Measurements from ENCODE around the gene PTBP3. TPM values are rescaled to one million over a fixed set of nuclear protein-coding genes. Genes with fewer than 3 reads are reported as not detected.
"Not testable (repeated sequence)": the region's sequence is repeated elsewhere in the genome, so short reads cannot be mapped to it uniquely, and the experiment has no call there.

The PTBP3 gene
- total RNA-seq, 1 experiment from 2014 or later: 141 TPM

GRCh38 chr9:112268413-112268812 lies 65.0 kb downstream of the PTBP3 start:
- ChIA-PET CTCF (interaction anchor here (0.7 kb wide), 1 partner anchor 168 kb away, joined by 6 read pairs; no protein-coding TSS in a partner anchor), POLR2A (ENCODE audit: unreplicated experiment) (no interaction called here)
- H3K4me3 ChIP-seq: no peak overlapping the region
- peaks cover 24% of the 10 kb centered on the region for H3K4me1 ChIP-seq (replicated peaks; ENCODE audit: insufficient read depth)
- no peak for TF ChIP-seq EZH2 (IDR thresholded peaks at IDR 0.05; ENCODE audit: low read depth)
- no peak for TF ChIP-seq CTCF (conservative IDR thresholded peaks at IDR 0.05)
- H4K20me1 ChIP-seq (ENCODE audit: insufficient read depth): no peaks in the 10 kb centered on the region
- BruUV-seq (replicated peaks): no TSS peak
- H3K36me3 ChIP-seq (ENCODE audit: low read depth): peaks cover 22% of the 10 kb centered on the region
- peaks cover 53% of the 10 kb centered on the region for H3K79me2 ChIP-seq (ENCODE audit: low read depth)
- H3K27ac ChIP-seq: no peak overlapping the region
- no peak overlapping the region for H2AFZ ChIP-seq
- peaks cover 27% of the 10 kb centered on the region; the same call in 1 of the 2 replicates for H3F3A ChIP-seq (ENCODE audit: insufficient read depth, low read depth)
- no peaks in the 10 kb centered on the region for H3K9me3 ChIP-seq (ENCODE audit: insufficient read depth, low read depth)
- intact Hi-C loops (cut with micrococcal nuclease; ENCODE audit: unreplicated experiment): no loop called here
- H3K27me3 ChIP-seq (ENCODE audit: insufficient read depth, low read depth): no peaks in the 10 kb centered on the region
- no peak overlapping the region for H3K4me2 ChIP-seq
- no peaks in the 10 kb centered on the region for H3K9me2 ChIP-seq (ENCODE audit: insufficient read depth)
- no peak for DNase-seq

- H2AFZ ChIP-seq; H3K4me3 ChIP-seq; H3K27ac ChIP-seq; H3K9me3 ChIP-seq (ENCODE audit: insufficient read depth, low read depth); CTCF ChIA-PET; H3K4me2 ChIP-seq; intact Hi-C loops (cut with micrococcal nuclease; ENCODE audit: unreplicated experiment); BruUV-seq (replicated peaks); H4K20me1 ChIP-seq (ENCODE audit: insufficient read depth); H3K9me2 ChIP-seq (ENCODE audit: insufficient read depth); H3K27me3 ChIP-seq (ENCODE audit: insufficient read depth, low read depth); DNase-seq; POLR2A ChIA-PET (ENCODE audit: unreplicated experiment): not testable (repeated sequence)
- Histone ChIP-seq H3K36me3 (ENCODE audit: low read depth) (peaks cover 31% of the 10 kb centered on the region), H3K4me1 (replicated peaks; ENCODE audit: insufficient read depth) (peaks cover 11% of the 10 kb centered on the region), H3K79me2 (ENCODE audit: low read depth) (peaks cover 49% of the 10 kb centered on the region), H3F3A (ENCODE audit: insufficient read depth, low read depth) (peaks cover 25% of the 10 kb centered on the region; the same call in 1 of the 2 replicates)
Observed at GRCh38 chr9:112267086-112267485, 66.3 kb downstream of the PTBP3 start.

DNA sequence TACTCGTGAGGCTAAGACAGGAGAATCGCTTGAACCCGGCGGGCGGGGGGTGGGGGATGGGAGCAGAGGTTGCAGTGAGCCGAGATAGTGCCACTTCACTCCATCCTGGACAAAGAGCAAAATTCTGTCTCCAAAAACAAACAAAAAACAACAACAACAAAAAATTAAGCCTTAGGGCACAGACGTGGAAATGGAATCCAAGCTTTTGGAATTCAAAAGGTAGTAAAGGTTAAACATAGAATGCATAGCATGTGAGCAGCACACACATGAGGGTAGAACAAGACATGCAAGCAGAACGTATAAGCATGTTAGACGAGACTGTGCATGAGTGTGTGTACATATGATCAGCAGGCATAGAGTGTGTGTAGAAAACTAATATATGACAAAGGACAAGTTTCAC lies 68.0 kb downstream of the PTBP3 start:
- no peaks in the 10 kb centered on the region for H3K9me3 ChIP-seq (ENCODE audit: insufficient read depth, low read depth)
- no peaks in the 10 kb centered on the region for H3K4me1 ChIP-seq (replicated peaks; ENCODE audit: insufficient read depth)
- H3K4me2 ChIP-seq: no peak overlapping the region
- no peaks in the 10 kb centered on the region for H3K9me2 ChIP-seq (ENCODE audit: insufficient read depth)
- ChIA-PET CTCF (no interaction called here), POLR2A (ENCODE audit: unreplicated experiment) (no interaction called here)
- peaks cover 45% of the 10 kb centered on the region; the same call in 1 of the 2 replicates for H3K79me2 ChIP-seq (ENCODE audit: low read depth)
- no peak overlapping the region for H3K4me3 ChIP-seq
- H3K27ac ChIP-seq: no peak overlapping the region
- no peaks in the 10 kb centered on the region for H4K20me1 ChIP-seq (ENCODE audit: insufficient read depth)
- DNase-seq: no peak
- peaks cover 33% of the 10 kb centered on the region for H3K36me3 ChIP-seq (ENCODE audit: low read depth)
- intact Hi-C loops (cut with micrococcal nuclease; ENCODE audit: unreplicated experiment): no loop called here
- TF ChIP-seq CTCF (conservative IDR thresholded peaks at IDR 0.05) (no peak), EZH2 (IDR thresholded peaks at IDR 0.05; ENCODE audit: low read depth) (no peak)
- H2AFZ ChIP-seq: no peak overlapping the region
- no peaks in the 10 kb centered on the region for H3K27me3 ChIP-seq (ENCODE audit: insufficient read depth, low read depth)
- peaks cover 14% of the 10 kb centered on the region; the same call in 1 of the 2 replicates for H3F3A ChIP-seq (ENCODE audit: insufficient read depth, low read depth)
- BruUV-seq (replicated peaks): no TSS peak

GRCh38 chr9:112262577-112262976 lies 70.8 kb downstream of the PTBP3 start:
- POLR2A ChIA-PET (ENCODE audit: unreplicated experiment): no interaction called here
- no peaks in the 10 kb centered on the region for H3K9me3 ChIP-seq (ENCODE audit: insufficient read depth, low read depth)
- no peaks in the 10 kb centered on the region for H3K4me1 ChIP-seq (replicated peaks; ENCODE audit: insufficient read depth)
- no TSS peak for BruUV-seq (replicated peaks)
- H3F3A ChIP-seq (ENCODE audit: insufficient read depth, low read depth): peaks cover 11% of the 10 kb centered on the region; the same call in 1 of the 2 replicates
- peaks cover 27% of the 10 kb centered on the region for H3K36me3 ChIP-seq (ENCODE audit: low read depth)
- no peaks in the 10 kb centered on the region for H3K9me2 ChIP-seq (ENCODE audit: insufficient read depth)
- H4K20me1 ChIP-seq (ENCODE audit: insufficient read depth): no peaks in the 10 kb centered on the region
- H3K27ac ChIP-seq: no peak overlapping the region
- no peak for TF ChIP-seq EZH2 (IDR thresholded peaks at IDR 0.05; ENCODE audit: low read depth)
- TF ChIP-seq CTCF (conservative IDR thresholded peaks at IDR 0.05): no peak
- H3K79me2 ChIP-seq (ENCODE audit: low read depth): peaks cover 28% of the 10 kb centered on the region; the same call in 1 of the 2 replicates
- no peak for DNase-seq
- no peak overlapping the region for H3K4me2 ChIP-seq
- no peak overlapping the region for H2AFZ ChIP-seq
- CTCF ChIA-PET: no interaction called here
- H3K4me3 ChIP-seq: no peak overlapping the region
- no peaks in the 10 kb centered on the region for H3K27me3 ChIP-seq (ENCODE audit: insufficient read depth, low read depth)
- intact Hi-C loops (cut with micrococcal nuclease; ENCODE audit: unreplicated experiment): no loop called here
